ENCODE results near the gene CPS1.

GRCh38 chr2:210539035-210539434 is 17.4 kb upstream of the CPS1 start:
- TF ChIP-seq ZNF274 (IDR thresholded peaks at IDR 0.05; ENCODE audit: low read depth, low read length), result no peak
- no peak for TF ChIP-seq YY1 (IDR thresholded peaks at IDR 0.05; ENCODE audit: insufficient read depth, insufficient read length)
- no peak for TF ChIP-seq SUZ12 (IDR thresholded peaks at IDR 0.05; ENCODE audit: extremely low read depth, insufficient read depth, insufficient read length)
